ENCODE data around the gene UBE2E2.

GRCh38 chr3:23159929-23160328 lies 43.2 kb upstream of the UBE2E2 start:
- TF ChIP-seq, protein P1, sequence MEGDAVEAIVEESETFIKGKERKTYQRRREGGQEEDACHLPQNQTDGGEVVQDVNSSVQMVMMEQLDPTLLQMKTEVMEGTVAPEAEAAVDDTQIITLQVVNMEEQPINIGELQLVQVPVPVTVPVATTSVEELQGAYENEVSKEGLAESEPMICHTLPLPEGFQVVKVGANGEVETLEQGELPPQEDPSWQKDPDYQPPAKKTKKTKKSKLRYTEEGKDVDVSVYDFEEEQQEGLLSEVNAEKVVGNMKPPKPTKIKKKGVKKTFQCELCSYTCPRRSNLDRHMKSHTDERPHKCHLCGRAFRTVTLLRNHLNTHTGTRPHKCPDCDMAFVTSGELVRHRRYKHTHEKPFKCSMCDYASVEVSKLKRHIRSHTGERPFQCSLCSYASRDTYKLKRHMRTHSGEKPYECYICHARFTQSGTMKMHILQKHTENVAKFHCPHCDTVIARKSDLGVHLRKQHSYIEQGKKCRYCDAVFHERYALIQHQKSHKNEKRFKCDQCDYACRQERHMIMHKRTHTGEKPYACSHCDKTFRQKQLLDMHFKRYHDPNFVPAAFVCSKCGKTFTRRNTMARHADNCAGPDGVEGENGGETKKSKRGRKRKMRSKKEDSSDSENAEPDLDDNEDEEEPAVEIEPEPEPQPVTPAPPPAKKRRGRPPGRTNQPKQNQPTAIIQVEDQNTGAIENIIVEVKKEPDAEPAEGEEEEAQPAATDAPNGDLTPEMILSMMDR (IDR thresholded peaks at IDR 0.05) = no peak
- no peak for TF ChIP-seq EP300 (IDR thresholded peaks at IDR 0.05)
- no peak for TF ChIP-seq POLR2A (IDR thresholded peaks at IDR 0.05)

Measured in ovary (tissue), 3 donors.